ENCODE measurements around the gene AQP7. TPM values are rescaled to one million over a fixed set of nuclear protein-coding genes. Genes with fewer than 3 reads are reported as not detected.

The AQP7 gene
- total and polyA plus RNA-seq, 4 donors = 4.8 to 22.3 (median 14.5) TPM

- TF ChIP-seq SP1 (IDR thresholded peaks at IDR 0.05) (no peak), HNF4A (conservative IDR thresholded peaks at IDR 0.05) (peak in 1 of 2 donors; percentile 16), CTCF (IDR thresholded peaks at IDR 0.05; ENCODE audit: low read depth, low read length, missing input control) (no peak)
- Histone ChIP-seq H3K27ac (ENCODE audit: low read depth in 1 of 2, low read length in 2 of 2) (no peak overlapping the region), H3K4me1 (ENCODE audit: control insufficient read depth in 4 of 4, insufficient read depth in 4 of 4, low read length in 3 of 4) (peaks cover 0 to 7% (median 3%) of the 10 kb centered on the region in 4 donors), H3K27me3 (ENCODE audit: control insufficient read depth in 4 of 4, insufficient read depth in 4 of 4, low read length in 3 of 4) (no peaks in the 10 kb centered on the region), H3K36me3 (ENCODE audit: control insufficient read depth in 4 of 4, insufficient read depth in 3 of 4, low read depth in 1 of 4, low read length in 3 of 4) (no peaks in the 10 kb centered on the region), H3K9ac (ENCODE audit: low read depth in 1 of 2, low read length in 2 of 2) (no peak overlapping the region), H3K4me3 (ENCODE audit: low read depth in 1 of 3, low read length in 3 of 3) (no peak overlapping the region), H3K9me3 (ENCODE audit: control insufficient read depth in 4 of 4, low read length in 3 of 4) (no peaks in the 10 kb centered on the region)
- no peak for DNase-seq (ENCODE audit: low spot score)
- WGBS = 70% methylated on average over 3 of the region's 3 CpGs
These were observed 27.1 kb upstream of the AQP7 start for GRCh38 chr9:33429256-33429985.

DNA sequence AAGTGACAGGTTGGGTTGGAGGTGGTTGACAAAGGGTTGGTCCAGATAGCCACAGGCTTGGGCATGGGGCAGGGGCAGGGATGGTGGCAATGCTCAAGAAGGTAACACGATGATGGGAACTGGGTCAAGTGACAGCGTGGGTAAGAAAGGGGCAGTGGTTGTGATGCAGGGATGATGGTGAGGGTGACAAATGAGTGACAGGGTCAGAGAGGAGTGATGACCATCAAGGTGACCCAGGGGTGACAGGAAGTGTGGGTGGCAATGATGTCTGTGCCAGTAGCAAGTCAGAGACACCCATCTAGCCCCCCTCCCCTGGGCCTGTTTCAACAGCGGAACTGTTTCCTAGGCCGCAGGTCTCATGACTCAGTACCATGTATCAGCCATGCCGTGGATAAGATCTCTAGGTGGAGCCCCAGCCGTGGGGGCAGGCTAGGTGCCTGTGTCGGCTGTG lies 24.5 kb upstream of the AQP7 start:
- WGBS = 94% methylated on average over 7 of the region's 7 CpGs

More for the DNA sequence above, 24.5 kb upstream of the AQP7 start:
- DNase-seq (ENCODE audit: low spot score) = no peak
- H3K27ac ChIP-seq (ENCODE audit: low read depth in 1 of 2, low read length in 2 of 2) = no peak overlapping the region
- H3K9me3 ChIP-seq (ENCODE audit: control insufficient read depth in 4 of 4, low read length in 3 of 4) = no peaks in the 10 kb centered on the region
- TF ChIP-seq JUND (IDR thresholded peaks at IDR 0.05) (no peak), FOXA1 (IDR thresholded peaks at IDR 0.05) (no peak), YY1 (IDR thresholded peaks at IDR 0.05) (no peak), EGR1 (IDR thresholded peaks at IDR 0.05; ENCODE audit: low read depth in 2 of 2) (no peak), HNF4G (IDR thresholded peaks at IDR 0.05) (no peak), GABPA (IDR thresholded peaks at IDR 0.05 in 1 of 2, conservative IDR thresholded peaks at IDR 0.05 in 1 of 2) (no peak), SP1 (IDR thresholded peaks at IDR 0.05) (no peak), CTCF (IDR thresholded peaks at IDR 0.05; ENCODE audit: low read depth, low read length, missing input control) (no peak), NR2F2 (IDR thresholded peaks at IDR 0.05) (no peak), TAF1 (conservative IDR thresholded peaks at IDR 0.05) (no peak), ATF3 (IDR thresholded peaks at IDR 0.05) (no peak), MAX (IDR thresholded peaks at IDR 0.05) (no peak), FOXA2 (IDR thresholded peaks at IDR 0.05) (no peak), ZBTB33 (IDR thresholded peaks at IDR 0.05) (no peak), RAD21 (IDR thresholded peaks at IDR 0.05) (no peak), RXRA (IDR thresholded peaks at IDR 0.05) (no peak), HNF4A (conservative IDR thresholded peaks at IDR 0.05) (no peak)
- TF ChIP-seq, protein P1, sequence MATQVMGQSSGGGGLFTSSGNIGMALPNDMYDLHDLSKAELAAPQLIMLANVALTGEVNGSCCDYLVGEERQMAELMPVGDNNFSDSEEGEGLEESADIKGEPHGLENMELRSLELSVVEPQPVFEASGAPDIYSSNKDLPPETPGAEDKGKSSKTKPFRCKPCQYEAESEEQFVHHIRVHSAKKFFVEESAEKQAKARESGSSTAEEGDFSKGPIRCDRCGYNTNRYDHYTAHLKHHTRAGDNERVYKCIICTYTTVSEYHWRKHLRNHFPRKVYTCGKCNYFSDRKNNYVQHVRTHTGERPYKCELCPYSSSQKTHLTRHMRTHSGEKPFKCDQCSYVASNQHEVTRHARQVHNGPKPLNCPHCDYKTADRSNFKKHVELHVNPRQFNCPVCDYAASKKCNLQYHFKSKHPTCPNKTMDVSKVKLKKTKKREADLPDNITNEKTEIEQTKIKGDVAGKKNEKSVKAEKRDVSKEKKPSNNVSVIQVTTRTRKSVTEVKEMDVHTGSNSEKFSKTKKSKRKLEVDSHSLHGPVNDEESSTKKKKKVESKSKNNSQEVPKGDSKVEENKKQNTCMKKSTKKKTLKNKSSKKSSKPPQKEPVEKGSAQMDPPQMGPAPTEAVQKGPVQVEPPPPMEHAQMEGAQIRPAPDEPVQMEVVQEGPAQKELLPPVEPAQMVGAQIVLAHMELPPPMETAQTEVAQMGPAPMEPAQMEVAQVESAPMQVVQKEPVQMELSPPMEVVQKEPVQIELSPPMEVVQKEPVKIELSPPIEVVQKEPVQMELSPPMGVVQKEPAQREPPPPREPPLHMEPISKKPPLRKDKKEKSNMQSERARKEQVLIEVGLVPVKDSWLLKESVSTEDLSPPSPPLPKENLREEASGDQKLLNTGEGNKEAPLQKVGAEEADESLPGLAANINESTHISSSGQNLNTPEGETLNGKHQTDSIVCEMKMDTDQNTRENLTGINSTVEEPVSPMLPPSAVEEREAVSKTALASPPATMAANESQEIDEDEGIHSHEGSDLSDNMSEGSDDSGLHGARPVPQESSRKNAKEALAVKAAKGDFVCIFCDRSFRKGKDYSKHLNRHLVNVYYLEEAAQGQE (IDR thresholded peaks at IDR 0.05) = no peak
- no peak overlapping the region for H3K4me3 ChIP-seq (ENCODE audit: low read depth in 1 of 3, low read length in 3 of 3)
- peaks cover 0 to 7% (median 3%) of the 10 kb centered on the region in 4 donors for H3K4me1 ChIP-seq (ENCODE audit: control insufficient read depth in 4 of 4, insufficient read depth in 4 of 4, low read length in 3 of 4)
- no peaks in the 10 kb centered on the region for H3K36me3 ChIP-seq (ENCODE audit: control insufficient read depth in 4 of 4, insufficient read depth in 3 of 4, low read depth in 1 of 4, low read length in 3 of 4)
- no peak overlapping the region for H3K9ac ChIP-seq (ENCODE audit: low read depth in 1 of 2, low read length in 2 of 2)
- no peaks in the 10 kb centered on the region for H3K27me3 ChIP-seq (ENCODE audit: control insufficient read depth in 4 of 4, insufficient read depth in 4 of 4, low read length in 3 of 4)

Measured in liver (tissue), 9 donors.